Adrenal gland (tissue), 5 donors: ENCODE measurements around the gene KCNH5.

ENCODE experiments used
- CTCF ChIP-seq, 6 experiments: fragments of 450-650 bp in 4 of 6; fragments of 200-600 bp in 2 of 6; sonication (generic) in 1 of 6; IDR thresholded peaks; 1 replicate in 5 of 6; 2 replicates in 1 of 6; pipeline versions ENCODE4 v1.5.1 to v1.8.0; 2016 to 2021; ENCODE audit warnings: antibody characterized with exemption in 6 of 6, mild to moderate bottlenecking in 2 of 6, moderate library complexity in 1 of 6
- POLR2A ChIP-seq, 2 donors: fragments of 450-650 bp; IDR thresholded peaks; one replicate each; pipeline ENCODE4 v1.6.1; 2017; ENCODE audit warnings: antibody characterized with exemption in 2 of 2, mild to moderate bottlenecking in 2 of 2, moderate library complexity in 1 of 2
- donor health status: DM: no; HTN: no; CAD: no.

GRCh38 chr14:62994096-62994495 lies 51.2 kb downstream of the KCNH5 start:
- TF ChIP-seq CTCF (IDR thresholded peaks at IDR 0.05) (no peak), POLR2A (IDR thresholded peaks at IDR 0.05) (no peak)
